MM.1S (cell line): ENCODE results near the gene ZDHHC1.

ENCODE experiments used
- CTCF ChIP-seq: fragments of 300-600 bp; sonication (generic); IDR thresholded peaks from 2 replicates; pipeline ENCODE4 v1.5.1; 2016; ENCODE audit warnings: antibody characterized with exemption, low read length, mixed read lengths
- EZH2 ChIP-seq: fragments of 300-600 bp; sonication (generic); optimal IDR thresholded peaks from 2 replicates; pipeline ENCODE3; 2017; ENCODE audit warnings: low read depth, mild to moderate bottlenecking, antibody characterized with exemption, low read length, mixed read lengths
- EZH2phosphoT487 ChIP-seq: fragments of 300-600 bp; sonication (generic); IDR thresholded peaks from 2 replicates; pipeline ENCODE4 v1.6.1; 2018; ENCODE audit warnings: antibody characterized with exemption, low read length

- TF ChIP-seq CTCF (no peak), EZH2 (no peak), EZH2phosphoT487 (no peak)
These were observed 34.9 kb upstream of the ZDHHC1 start for GRCh38 chr16:67451061-67451703.
